Measurements from ENCODE around the gene MAP4K5.

Gene MAP4K5

DNA sequence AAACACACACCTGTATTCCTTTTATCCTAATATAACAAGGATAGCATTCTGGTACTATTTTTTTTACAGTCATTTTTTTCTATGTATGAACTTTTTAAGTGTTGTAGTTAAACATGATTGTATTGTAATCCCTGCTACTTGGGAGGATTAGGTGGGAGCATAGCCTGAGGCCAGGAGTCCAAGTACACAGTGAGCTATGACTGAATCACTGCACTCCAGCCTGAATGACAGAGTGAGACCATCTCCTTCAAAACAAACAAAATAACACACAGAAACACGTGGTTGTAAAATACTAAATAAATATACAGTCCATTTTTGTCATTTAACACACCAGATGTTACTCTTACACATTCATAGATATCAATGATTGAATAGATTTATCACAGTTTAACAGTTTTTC, 56.9 kb downstream of the MAP4K5 start:
- DNase-seq = no peak

GRCh38 chr14:50471838-50472465, 60.4 kb downstream of the MAP4K5 start:
- DNase-seq = no peak

DNA sequence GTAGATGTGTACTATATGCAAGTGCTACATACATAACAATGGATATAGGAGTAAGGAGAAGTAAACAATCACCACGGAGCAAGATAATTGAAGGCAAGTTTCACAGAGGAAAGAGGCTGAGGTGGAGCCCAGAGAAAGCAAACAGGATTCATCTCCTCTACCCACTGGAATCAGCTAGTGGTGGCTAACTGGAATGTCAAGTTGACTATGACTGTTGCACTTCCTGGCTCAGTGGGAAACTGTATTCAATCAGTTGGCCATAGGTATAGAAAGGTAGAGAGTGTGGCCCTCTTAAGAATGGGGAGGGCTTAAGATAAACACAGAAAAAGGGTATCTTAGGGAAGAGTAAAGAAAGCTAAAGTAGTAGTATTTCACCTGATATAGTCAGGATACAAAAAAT, 62.4 kb downstream of the MAP4K5 start:
- no peak for DNase-seq

DNA sequence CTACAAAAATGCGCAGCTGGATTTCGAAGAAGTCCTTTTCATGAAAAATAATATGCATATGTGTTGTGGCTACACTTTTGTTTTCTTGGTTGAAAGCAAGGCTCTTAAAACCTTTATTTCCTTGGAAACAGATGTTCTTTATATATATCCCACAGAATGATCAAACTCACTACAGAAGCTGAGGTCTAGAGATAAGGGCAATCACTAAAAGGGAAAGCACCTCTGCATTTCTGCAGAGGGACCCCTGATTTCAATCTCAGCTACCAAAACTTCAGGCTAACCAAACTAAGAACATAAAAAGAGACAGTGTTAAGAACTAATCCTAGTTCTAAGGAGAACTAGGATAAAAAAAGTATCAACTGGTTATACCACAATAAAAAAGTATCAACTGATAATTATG, 70.3 kb downstream of the MAP4K5 start:
- no peak for DNase-seq

- DNase-seq = no peak
Observed at GRCh38 chr14:50453869-50454268, 78.5 kb downstream of the MAP4K5 start.

DNA sequence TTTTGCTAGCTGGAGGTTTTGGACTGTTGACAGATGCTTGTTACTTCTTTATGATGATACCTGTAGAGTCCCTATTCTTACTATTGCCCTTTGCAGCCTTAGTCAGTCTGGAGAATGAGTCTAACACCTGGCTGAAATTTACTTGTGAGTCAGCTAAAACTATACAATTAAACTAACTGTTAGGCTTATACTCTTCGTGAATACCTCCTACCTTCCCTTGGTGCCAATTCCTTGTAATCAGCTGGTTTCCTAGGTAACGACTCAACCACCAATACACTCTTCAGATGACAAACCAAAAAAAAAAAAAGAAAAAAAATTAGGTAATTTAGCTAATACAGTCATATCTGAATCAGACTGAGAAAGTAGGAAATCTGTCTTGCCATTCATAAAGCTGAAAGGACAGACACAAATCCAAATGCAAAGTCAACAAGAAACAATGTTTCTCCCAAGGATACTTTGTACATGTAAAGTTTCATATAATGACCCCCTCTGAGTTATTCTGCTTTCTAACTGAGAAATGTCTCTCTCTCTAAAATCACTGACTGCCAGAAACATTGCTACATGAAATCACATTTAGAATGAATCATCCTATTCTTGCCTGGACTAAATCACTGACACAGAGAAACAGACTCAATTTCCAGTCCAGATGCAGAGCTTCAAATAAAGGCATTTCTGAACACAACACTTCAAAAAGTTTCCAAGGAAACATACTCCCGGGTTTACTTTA, 79.2 kb downstream of the MAP4K5 start:
- DNase-seq = no peak

- no peak for DNase-seq
Observed at GRCh38 chr14:50452296-50452695, 80.1 kb downstream of the MAP4K5 start.

DNA sequence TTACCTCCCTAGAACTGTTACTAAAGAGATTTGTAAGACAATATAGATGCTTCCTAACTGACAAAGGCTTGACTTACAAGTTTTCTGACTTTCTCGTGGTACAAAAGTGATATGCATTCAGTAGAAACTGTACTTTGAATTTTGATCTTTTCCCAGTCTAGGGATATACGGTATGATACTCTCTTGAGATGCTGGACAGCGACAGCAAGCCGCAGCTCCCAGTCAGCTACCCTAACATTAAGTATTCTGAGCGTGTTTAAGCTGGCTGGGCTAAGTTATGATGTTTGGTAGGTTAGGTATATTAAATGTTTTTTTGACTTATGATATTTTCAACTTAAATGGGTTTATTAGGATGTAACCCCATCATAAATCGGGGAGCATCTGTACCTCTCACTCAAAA, 80.5 kb downstream of the MAP4K5 start:
- DNase-seq = no peak

GRCh38 chr14:50447461-50447860, 84.9 kb downstream of the MAP4K5 start:
- DNase-seq = no peak

- no peak for DNase-seq
Observed at GRCh38 chr14:50434528-50434927, 97.8 kb downstream of the MAP4K5 start.

DNA sequence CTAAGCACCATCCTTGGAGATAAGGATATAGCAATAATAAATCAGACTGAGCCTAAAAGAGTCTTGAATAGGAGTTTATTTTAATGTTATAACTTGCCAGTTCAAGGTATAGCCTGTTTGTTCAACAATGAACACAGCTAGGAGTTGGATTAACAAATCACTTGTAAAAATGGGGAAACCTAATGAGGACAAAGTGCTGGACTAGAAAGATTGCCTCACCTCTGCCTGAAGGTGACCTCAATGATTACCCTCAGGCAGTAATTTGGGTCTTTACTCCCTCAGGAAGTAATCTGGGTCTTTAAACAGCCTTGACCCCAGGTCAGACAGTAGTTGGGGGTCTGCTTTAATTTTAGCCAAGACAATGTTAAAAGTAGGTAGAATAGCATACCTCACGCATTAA, 100.2 kb downstream of the MAP4K5 start:
- DNase-seq = no peak

GRCh38 chr14:50425816-50426215, 106.6 kb downstream of the MAP4K5 start:
- no peak for DNase-seq

GRCh38 chr14:50425105-50425504, 107.3 kb downstream of the MAP4K5 start:
- DNase-seq = no peak

- DNase-seq = no peak
Observed at GRCh38 chr14:50423529-50423928, 108.8 kb downstream of the MAP4K5 start.

DNA sequence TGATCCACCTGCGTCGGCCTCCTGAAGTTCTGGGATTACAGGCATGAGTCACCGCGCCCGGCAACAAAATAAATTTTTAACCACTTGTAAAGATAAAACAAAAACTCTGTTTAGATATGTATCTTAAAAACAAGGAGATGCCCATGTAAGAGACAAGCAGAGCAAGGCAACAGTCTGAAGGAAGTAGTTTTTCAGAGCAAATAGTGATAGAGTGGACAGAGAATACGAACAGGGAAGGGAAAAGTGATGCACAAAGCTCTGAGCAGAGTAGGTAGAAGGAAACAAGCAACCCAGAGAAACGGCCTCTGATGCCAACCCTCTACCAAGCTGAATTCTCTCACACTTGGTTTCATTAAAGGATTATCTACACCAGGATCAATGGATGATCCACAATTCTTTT, 110.9 kb downstream of the MAP4K5 start:
- no peak for DNase-seq

DNA sequence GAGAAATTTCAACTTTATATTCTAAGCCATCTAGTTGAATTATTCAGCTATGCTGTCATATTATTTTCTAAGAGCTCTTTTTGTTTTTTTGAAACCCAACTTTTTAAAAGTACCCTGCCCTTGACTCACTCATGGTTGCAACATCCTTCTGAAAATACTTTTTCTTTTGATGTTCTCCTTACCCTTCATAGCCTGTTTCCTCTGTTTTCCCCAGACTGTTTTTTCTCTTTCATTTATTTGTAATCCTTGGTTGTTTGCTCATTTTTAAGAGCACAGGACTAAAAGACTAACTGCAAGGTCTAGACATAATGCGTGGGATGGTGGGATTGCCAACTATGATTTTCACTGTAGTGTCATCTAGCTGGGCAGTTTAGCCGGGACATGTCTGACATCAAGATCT, 114.5 kb downstream of the MAP4K5 start:
- no peak for DNase-seq

GRCh38 chr14:50410921-50411320, 121.4 kb downstream of the MAP4K5 start:
- DNase-seq = no peak

GRCh38 chr14:50410071-50410470, 122.3 kb downstream of the MAP4K5 start:
- no peak for DNase-seq

DNA sequence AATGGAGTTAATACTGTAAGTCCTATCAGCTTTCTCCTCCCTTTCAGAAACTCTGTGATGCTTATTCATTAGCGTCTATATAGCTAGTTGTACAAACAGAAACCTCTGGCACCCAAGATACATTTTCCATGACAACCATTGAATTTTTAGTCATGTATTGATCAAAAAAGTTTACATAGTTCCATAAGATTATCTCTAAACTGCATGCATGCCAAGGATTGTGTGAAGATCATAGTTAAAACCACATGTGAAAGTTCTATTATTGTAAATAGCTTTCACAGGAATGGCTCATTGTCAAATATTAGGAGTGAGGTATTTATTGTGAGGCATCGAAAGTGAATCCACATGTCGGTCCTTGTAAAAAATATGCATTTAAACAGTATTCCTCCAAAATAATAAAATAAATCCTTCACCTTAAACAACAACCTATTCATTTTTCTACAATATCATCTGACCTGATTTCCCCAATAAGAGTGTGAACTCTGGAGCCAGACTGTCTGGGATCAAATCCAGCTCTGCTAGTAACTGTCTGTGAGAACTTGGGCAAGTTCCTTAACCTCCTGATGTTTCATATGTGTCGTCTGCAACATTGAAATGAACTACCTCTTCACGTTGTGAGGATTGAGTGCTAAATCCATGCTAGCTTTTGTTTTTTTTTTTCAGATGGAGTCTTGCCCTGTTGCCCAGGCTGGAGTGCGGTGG, 125.1 kb downstream of the MAP4K5 start:
- DNase-seq = no peak

GRCh38 chr14:50403419-50403818, 128.9 kb downstream of the MAP4K5 start:
- DNase-seq = no peak

GRCh38 chr14:50402965-50403364, 129.4 kb downstream of the MAP4K5 start:
- DNase-seq = no peak

- DNase-seq = no peak
Observed at GRCh38 chr14:50400461-50400860, 131.9 kb downstream of the MAP4K5 start.

GRCh38 chr14:50399251-50400032, 132.9 kb downstream of the MAP4K5 start:
- no peak for DNase-seq
